WERI-Rb-1 (cell line): ENCODE measurements around the gene FSTL4.

Source experiments
- DNase-seq: peaks from one replicate; pipeline ENCODE4 v3.0.0-alpha.2; 2020
- H3K27ac ChIP-seq: fragments of 250-450 bp; sonication (Bioruptor Pico); 2 replicates; pipeline ENCODE4 v1.5.1; 2020; ENCODE audit warnings: mild to moderate bottlenecking, moderate library complexity
- H3K27me3 ChIP-seq: fragments of 250-450 bp; sonication (Bioruptor Pico); 2 replicates; pipeline ENCODE4 v1.5.1; 2021; ENCODE audit warnings: mild to moderate bottlenecking, low read depth, moderate library complexity; ENCODE audit not compliant: insufficient read depth, severe bottlenecking
- H3K36me3 ChIP-seq: fragments of 250-450 bp; sonication (Bioruptor Pico); 2 replicates; pipeline ENCODE4 v1.5.1; 2020; ENCODE audit warnings: mild to moderate bottlenecking, moderate library complexity
- H3K4me3 ChIP-seq: 2 replicates; pipeline ENCODE4 v1.5.1; 2011; ENCODE audit warnings: low read depth, mild to moderate bottlenecking, control low read depth, low read length
- H3K9me3 ChIP-seq: fragments of 250-450 bp; sonication (Bioruptor Pico); 2 replicates; pipeline ENCODE4 v1.5.1; 2021; ENCODE audit warnings: mild to moderate bottlenecking, moderate library complexity; ENCODE audit not compliant: severe bottlenecking
- CTCF ChIP-seq: IDR thresholded peaks from 2 replicates; pipeline ENCODE4 v1.5.1; 2011; ENCODE audit warnings: low read depth, mild to moderate bottlenecking, control low read depth, inconsistent platforms, low read length

FSTL4 gene

GRCh38 chr5:133234273-133234672, 378.1 kb downstream of the FSTL4 start:
- DNase-seq, result no peak
- Histone ChIP-seq H3K27ac (no peak overlapping the region), H3K36me3 (no peaks in the 10 kb centered on the region), H3K4me3 (no peak overlapping the region), H3K9me3 (no peaks in the 10 kb centered on the region), H3K27me3 (no peaks in the 10 kb centered on the region)
- no peak for TF ChIP-seq CTCF

DNA sequence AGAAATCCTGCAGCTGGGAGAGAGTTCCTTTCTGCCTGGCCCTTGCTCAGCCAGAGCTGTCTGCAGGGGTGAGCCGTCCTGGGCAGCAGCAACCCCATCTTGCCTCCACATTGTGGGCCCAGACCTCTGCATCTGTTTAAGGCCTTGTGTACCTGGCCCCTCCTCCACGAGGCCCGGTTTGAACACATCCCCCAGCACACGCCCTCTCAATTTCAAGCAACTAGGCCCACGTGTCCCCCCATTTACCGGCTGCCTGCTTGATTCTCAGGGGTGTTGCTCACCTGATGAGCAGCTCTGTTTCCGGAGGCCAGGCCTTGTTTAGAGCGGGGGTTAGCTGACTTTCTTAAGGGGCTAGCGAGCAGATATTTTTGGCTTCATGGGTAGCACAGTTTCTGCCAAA, 378.7 kb downstream of the FSTL4 start:
- Histone ChIP-seq H3K36me3 (no peaks in the 10 kb centered on the region), H3K9me3 (no peaks in the 10 kb centered on the region), H3K27me3 (no peaks in the 10 kb centered on the region), H3K4me3 (no peak overlapping the region), H3K27ac (no peak overlapping the region)
- TF ChIP-seq CTCF, result no peak
- no peak for DNase-seq

DNA sequence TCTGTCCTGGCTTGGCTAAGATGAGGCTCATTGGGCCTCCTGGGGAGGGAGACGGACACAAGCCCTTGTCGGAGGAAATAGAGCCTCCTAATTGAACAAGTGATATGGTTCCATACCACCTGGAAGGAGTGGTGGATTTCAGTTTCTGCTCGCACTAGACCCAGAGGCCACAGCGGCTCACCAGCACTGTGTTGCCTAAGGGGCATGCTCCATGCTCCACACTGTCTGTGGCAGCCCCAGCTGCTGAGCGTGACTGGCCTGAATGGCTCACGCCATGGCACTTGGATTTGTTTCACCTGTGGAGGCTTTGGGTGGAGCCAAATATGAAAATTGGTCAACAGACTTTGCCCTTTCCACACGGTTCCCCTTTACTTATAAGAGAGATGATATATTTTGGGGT, 379.4 kb downstream of the FSTL4 start:
- Histone ChIP-seq H3K36me3 (no peaks in the 10 kb centered on the region), H3K4me3 (no peak overlapping the region), H3K27me3 (no peaks in the 10 kb centered on the region), H3K27ac (no peak overlapping the region), H3K9me3 (no peaks in the 10 kb centered on the region)
- TF ChIP-seq CTCF, result no peak
- no peak for DNase-seq

DNA sequence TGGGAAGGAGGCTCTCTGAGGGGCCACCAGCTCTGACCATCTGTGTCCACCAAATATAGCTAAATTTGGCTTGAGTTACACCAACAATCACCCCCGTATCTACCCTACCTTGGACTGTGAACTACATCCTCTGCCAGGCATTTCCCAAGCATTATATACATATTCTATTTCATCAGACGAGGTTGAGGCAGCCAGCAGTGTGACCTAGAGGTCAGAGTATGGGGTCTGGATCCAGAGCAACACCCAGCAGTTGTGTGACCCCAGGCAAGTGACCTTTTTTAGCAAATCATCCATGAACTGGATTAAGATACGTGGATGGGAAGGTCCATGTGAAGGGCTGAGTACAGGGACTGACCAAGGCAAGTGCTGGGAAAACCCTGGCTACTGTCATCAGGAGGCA, 379.9 kb downstream of the FSTL4 start:
- no peak overlapping the region for H3K27ac ChIP-seq
- H3K27me3 ChIP-seq, result no peaks in the 10 kb centered on the region
- no peaks in the 10 kb centered on the region for H3K9me3 ChIP-seq
- H3K4me3 ChIP-seq, result no peak overlapping the region
- no peak for DNase-seq
- H3K36me3 ChIP-seq, result no peaks in the 10 kb centered on the region
- no peak for TF ChIP-seq CTCF

DNA sequence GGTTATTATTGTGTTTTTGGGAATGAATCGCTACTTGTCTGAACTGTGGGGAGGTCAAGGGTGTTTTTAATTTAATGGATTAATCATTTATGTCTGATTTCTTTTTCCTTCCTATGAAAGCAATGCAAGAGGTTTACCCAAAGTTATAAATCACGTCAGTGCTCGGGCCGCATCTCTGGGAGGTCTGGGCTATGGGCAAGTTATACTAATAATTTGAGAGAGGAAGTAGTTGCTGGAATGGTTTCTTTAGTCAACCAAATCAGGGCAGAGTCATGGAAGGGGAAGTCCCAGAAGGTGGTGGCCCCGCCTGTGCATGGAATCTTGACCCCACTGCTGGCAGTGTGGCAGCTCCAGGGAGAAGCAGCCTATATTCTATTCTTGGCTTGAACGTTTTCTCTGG, 380.3 kb downstream of the FSTL4 start:
- no peaks in the 10 kb centered on the region for H3K9me3 ChIP-seq
- TF ChIP-seq CTCF, result no peak
- no peaks in the 10 kb centered on the region for H3K27me3 ChIP-seq
- no peak for DNase-seq
- H3K4me3 ChIP-seq, result no peak overlapping the region
- no peak overlapping the region for H3K27ac ChIP-seq
- no peaks in the 10 kb centered on the region for H3K36me3 ChIP-seq

GRCh38 chr5:133230823-133231578, 381.3 kb downstream of the FSTL4 start:
- Histone ChIP-seq H3K9me3 (no peaks in the 10 kb centered on the region), H3K36me3 (no peaks in the 10 kb centered on the region), H3K4me3 (no peak overlapping the region), H3K27me3 (no peaks in the 10 kb centered on the region), H3K27ac (no peak overlapping the region)
- TF ChIP-seq CTCF, result no peak
- DNase-seq, result no peak
